Upper lobe of left lung (tissue), 4 donors: ENCODE measurements around the gene RALGAPB.
"Not testable (repeated sequence)": the region's sequence is repeated elsewhere in the genome, so short reads cannot be mapped to it uniquely, and the experiment has no call there.

Experiments
- EP300 ChIP-seq, 4 donors: sonication (generic); formaldehyde crosslinking; IDR thresholded peaks; one replicate each; pipeline ENCODE4 v1.5.1; 2017; ENCODE audit warnings: antibody characterized with exemption in 4 of 4, control low read depth in 2 of 4
- POLR2A ChIP-seq, 4 donors: fragments of 450-650 bp; IDR thresholded peaks; one replicate each; pipeline ENCODE4 v1.5.1; 2016 to 2017; ENCODE audit warnings: antibody characterized with exemption in 4 of 4, mild to moderate bottlenecking in 2 of 4
- POLR2AphosphoS5 ChIP-seq, 2 donors: sonication (generic); formaldehyde crosslinking; IDR thresholded peaks; one replicate each; pipeline ENCODE4 v1.5.1; 2017; ENCODE audit warnings: antibody characterized with exemption in 2 of 2
- TF ChIP-seq, protein P1 (sequence below), 6 experiments: fragments of 450-650 bp in 4 of 6; fragments of 200-600 bp in 2 of 6; sonication (generic) in 2 of 6; IDR thresholded peaks; one replicate each; pipeline ENCODE4 v1.5.1; 2016 to 2019; ENCODE audit warnings: antibody characterized with exemption in 6 of 6

DNA sequence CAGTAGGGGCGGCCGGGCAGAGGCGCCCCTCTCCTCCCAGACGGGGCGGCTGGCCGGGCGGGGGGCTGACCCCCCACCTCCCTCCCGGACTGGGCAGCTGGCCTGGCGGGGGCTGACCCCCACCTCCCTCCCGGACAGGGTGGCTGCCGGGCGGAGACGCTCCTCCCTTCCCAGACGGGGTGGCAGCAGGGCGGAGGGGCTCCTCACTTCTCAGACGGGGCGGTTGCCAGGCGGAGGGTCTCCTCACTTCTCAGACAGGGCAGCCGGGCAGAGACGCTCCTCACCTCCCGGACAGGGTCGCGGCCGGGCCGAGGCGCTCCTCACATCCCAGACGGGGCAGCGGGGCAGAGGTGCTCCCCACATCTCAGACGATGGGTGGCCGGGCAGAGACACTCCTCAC lies 11.1 kb upstream of the RALGAPB start:
- TF ChIP-seq, protein P1, sequence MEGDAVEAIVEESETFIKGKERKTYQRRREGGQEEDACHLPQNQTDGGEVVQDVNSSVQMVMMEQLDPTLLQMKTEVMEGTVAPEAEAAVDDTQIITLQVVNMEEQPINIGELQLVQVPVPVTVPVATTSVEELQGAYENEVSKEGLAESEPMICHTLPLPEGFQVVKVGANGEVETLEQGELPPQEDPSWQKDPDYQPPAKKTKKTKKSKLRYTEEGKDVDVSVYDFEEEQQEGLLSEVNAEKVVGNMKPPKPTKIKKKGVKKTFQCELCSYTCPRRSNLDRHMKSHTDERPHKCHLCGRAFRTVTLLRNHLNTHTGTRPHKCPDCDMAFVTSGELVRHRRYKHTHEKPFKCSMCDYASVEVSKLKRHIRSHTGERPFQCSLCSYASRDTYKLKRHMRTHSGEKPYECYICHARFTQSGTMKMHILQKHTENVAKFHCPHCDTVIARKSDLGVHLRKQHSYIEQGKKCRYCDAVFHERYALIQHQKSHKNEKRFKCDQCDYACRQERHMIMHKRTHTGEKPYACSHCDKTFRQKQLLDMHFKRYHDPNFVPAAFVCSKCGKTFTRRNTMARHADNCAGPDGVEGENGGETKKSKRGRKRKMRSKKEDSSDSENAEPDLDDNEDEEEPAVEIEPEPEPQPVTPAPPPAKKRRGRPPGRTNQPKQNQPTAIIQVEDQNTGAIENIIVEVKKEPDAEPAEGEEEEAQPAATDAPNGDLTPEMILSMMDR (IDR thresholded peaks at IDR 0.05), result not testable (repeated sequence)
- not testable (repeated sequence) for TF ChIP-seq EP300, POLR2A, POLR2AphosphoS5 (IDR thresholded peaks at IDR 0.05)
